PC-9 (cell line): ENCODE measurements around the gene PKD1L1. TPM values are rescaled to one million over a fixed set of nuclear protein-coding genes. Genes with fewer than 3 reads are reported as not detected.

Experiments used
- BruUV-seq: library from RNA; stranded (reverse); fragments of 400-500 nt; replicated peaks from 2 replicates; lab custom pipeline; 2021; lab: Mats Ljungman, UMichigan
- CTCF ChIA-PET: fragments of 300-600 bp; sonication (Branson Sonifier 250); formaldehyde crosslinking; loops from one replicate; lab custom pipeline; 2022; ENCODE audit warnings: antibody characterized with exemption; lab: Charles Lee
- POLR2A ChIA-PET: fragments of 300-600 bp; sonication (Branson Sonifier 250); formaldehyde crosslinking; loops from one replicate; lab custom pipeline; 2022; ENCODE audit warnings: antibody characterized with exemption; ENCODE audit not compliant: unreplicated experiment; lab: Charles Lee
- DNase-seq, 2 experiments: peaks; one replicate each; pipeline versions ENCODE4 v3.0.0 to v3.0.0-alpha.2; 2015 to 2022; ENCODE audit warnings: mixed read lengths in 1 of 2
- H2AFZ ChIP-seq: fragments of 200-600 bp; sonication (generic); 2 replicates; pipeline ENCODE4 v1.8.1; 2017; ENCODE audit warnings: antibody characterized with exemption
- H3F3A ChIP-seq: fragments of 200-600 bp; sonication (generic); 2 replicates; pipeline ENCODE4 v1.8.1; 2017; ENCODE audit warnings: antibody characterized with exemption, mild to moderate bottlenecking, low read depth; ENCODE audit not compliant: insufficient read depth
- H3K27ac ChIP-seq: fragments of 200-600 bp; sonication (generic); 2 replicates; pipeline ENCODE4 v1.6.1; 2016; ENCODE audit warnings: mixed run types
- H3K27me3 ChIP-seq: fragments of 200-600 bp; sonication (generic); 2 replicates; pipeline ENCODE4 v1.6.1; 2016; ENCODE audit warnings: low read depth, mixed run types; ENCODE audit not compliant: insufficient read depth
- H3K36me3 ChIP-seq: fragments of 200-600 bp; sonication (generic); 2 replicates; pipeline ENCODE4 v1.6.1; 2016; ENCODE audit warnings: low read depth, mixed run types
- H3K4me1 ChIP-seq: fragments of 200-600 bp; sonication (generic); replicated peaks from 2 replicates; pipeline ENCODE4 v1.6.1; 2016; ENCODE audit warnings: mixed run types; ENCODE audit not compliant: insufficient read depth
- H3K4me2 ChIP-seq: fragments of 200-600 bp; sonication (generic); 2 replicates; pipeline ENCODE4 v1.6.1; 2017; ENCODE audit warnings: mixed run types
- H3K4me3 ChIP-seq: fragments of 200-600 bp; sonication (generic); 2 replicates; pipeline ENCODE4 v1.6.1; 2016; ENCODE audit warnings: mixed run types
- H3K79me2 ChIP-seq: fragments of 200-600 bp; sonication (generic); 2 replicates; pipeline ENCODE4 v1.6.1; 2017; ENCODE audit warnings: low read depth, mixed run types
- H3K9me2 ChIP-seq: fragments of 200-600 bp; sonication (generic); 2 replicates; pipeline ENCODE4 v1.8.1; 2017; ENCODE audit warnings: mild to moderate bottlenecking; ENCODE audit not compliant: insufficient read depth
- H3K9me3 ChIP-seq: fragments of 200-600 bp; sonication (generic); 2 replicates; pipeline ENCODE4 v1.8.1; 2016; ENCODE audit warnings: low read depth; ENCODE audit not compliant: insufficient read depth
- H4K20me1 ChIP-seq: fragments of 200-600 bp; sonication (generic); 2 replicates; pipeline ENCODE4 v1.8.1; 2017; ENCODE audit not compliant: insufficient read depth
- CTCF ChIP-seq: fragments of 200-600 bp; sonication (generic); conservative IDR thresholded peaks from 2 replicates; pipeline ENCODE4 v1.6.1; 2017; ENCODE audit warnings: mixed run types, antibody characterized with exemption, mild to moderate bottlenecking, moderate library complexity
- EZH2 ChIP-seq: fragments of 200-600 bp; sonication (generic); IDR thresholded peaks from 2 replicates; pipeline ENCODE4 v1.8.0; 2017; ENCODE audit warnings: antibody characterized with exemption, low read depth
- intact Hi-C: fragments of 100-400 bp; cut with micrococcal nuclease; formaldehyde crosslinking; loops from one replicate; pipeline ENCODE4 v1.10.0; 2022; ENCODE audit not compliant: unreplicated experiment
- total RNA-seq: library from RNA; stranded (reverse); gene quantifications from 2 replicates; pipeline ENCODE4 v1.2.3, GENCODE V29; 2021

The PKD1L1 gene
- total RNA-seq, 1 experiment from 2014 or later = 0.07 TPM

DNA sequence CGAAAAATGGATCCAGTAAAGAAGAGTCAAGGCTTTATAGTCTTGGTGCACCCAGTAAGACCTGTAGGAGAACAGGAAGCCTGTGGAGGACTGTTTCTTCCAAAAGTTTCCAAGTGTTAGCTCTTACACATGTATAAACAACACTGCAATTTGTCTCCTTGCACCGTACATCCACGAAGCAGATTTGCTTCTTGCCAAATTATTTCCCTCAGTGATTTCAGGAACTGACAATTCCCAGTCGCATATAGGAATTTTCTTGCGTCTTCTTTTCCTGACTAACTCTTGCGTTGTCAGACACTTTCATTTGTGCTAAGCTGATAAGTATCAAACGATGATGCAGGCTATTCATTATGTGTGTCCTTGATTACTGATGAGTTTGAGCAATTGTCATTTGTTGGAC, 182.1 kb downstream of the PKD1L1 start:
- BruUV-seq = no TSS peak
- Histone ChIP-seq H3K9me3 (no peaks in the 10 kb centered on the region), H3K9me2 (no peaks in the 10 kb centered on the region; the same call in 1 of the 2 replicates), H3K4me1 (peaks cover 54% of the 10 kb centered on the region), H3K4me2 (0 out of 2 replicates have a peak overlapping the region, but pooled peaks have one; percentile 71), H4K20me1 (no peaks in the 10 kb centered on the region), H3K36me3 (no peaks in the 10 kb centered on the region), H3K4me3 (no peak overlapping the region), H3F3A (peaks cover 46% of the 10 kb centered on the region), H3K27me3 (no peaks in the 10 kb centered on the region), H3K79me2 (no peaks in the 10 kb centered on the region), H2AFZ (no peak overlapping the region), H3K27ac (no peak overlapping the region)
- POLR2A ChIA-PET = interaction anchor here (0.5 to 0.6 kb wide), 2 partner anchors 119 to 371 kb away, joined by 3 to 6 read pairs; no protein-coding TSS in a partner anchor
- no peak for TF ChIP-seq CTCF
- no peak for TF ChIP-seq EZH2
- no peak for DNase-seq
- CTCF ChIA-PET = interaction anchor here (0.6 kb wide), 1 partner anchor 332 kb away, joined by 3 read pairs; no protein-coding TSS in a partner anchor
- intact Hi-C loops = no loop called here

- ChIA-PET CTCF (interaction anchor here (0.6 kb wide), 1 partner anchor 331 kb away, joined by 3 read pairs; no protein-coding TSS in a partner anchor), POLR2A (interaction anchor here (0.5 kb wide), 1 partner anchor 370 kb away, joined by 6 read pairs; no protein-coding TSS in a partner anchor)
- Histone ChIP-seq H3K9me2 (no peaks in the 10 kb centered on the region; the same call in 1 of the 2 replicates), H3K79me2 (no peaks in the 10 kb centered on the region), H3K9me3 (no peaks in the 10 kb centered on the region), H3K4me2 (peak overlapping the region; percentile 71), H3K4me3 (no peak overlapping the region), H3K4me1 (peaks cover 59% of the 10 kb centered on the region), H3K27me3 (no peaks in the 10 kb centered on the region), H3K36me3 (no peaks in the 10 kb centered on the region), H3K27ac (peak overlapping the region; percentile 95; the same call in 1 of the 2 replicates), H2AFZ (no peak overlapping the region), H4K20me1 (no peaks in the 10 kb centered on the region), H3F3A (peaks cover 46% of the 10 kb centered on the region)
- DNase-seq = no peak
- BruUV-seq = no TSS peak
- TF ChIP-seq CTCF = no peak
- no peak for TF ChIP-seq EZH2
- intact Hi-C loops = no loop called here
These were observed 182.8 kb downstream of the PKD1L1 start for GRCh38 chr7:47765373-47765979.

DNA sequence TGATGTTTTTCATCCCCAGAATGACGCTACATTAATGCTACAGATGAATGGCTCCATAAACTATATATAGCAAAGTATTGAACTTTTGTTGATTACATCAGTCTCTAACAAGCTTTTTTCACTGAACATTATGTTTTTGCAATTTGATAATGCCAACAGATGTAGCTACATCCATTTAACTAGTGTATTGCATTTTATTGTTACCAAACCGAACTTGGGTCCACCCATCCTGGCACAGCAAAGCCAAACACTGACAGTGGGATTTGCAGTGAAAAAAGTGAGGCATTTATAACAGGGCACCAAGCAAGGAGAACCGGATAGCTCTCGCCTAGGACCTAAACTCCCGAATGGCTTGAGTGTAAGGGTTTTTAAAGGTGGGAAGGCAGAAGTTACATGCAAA, 183.5 kb downstream of the PKD1L1 start:
- Histone ChIP-seq H3K4me1 (peaks cover 59% of the 10 kb centered on the region), H3K9me3 (no peaks in the 10 kb centered on the region), H3K36me3 (no peaks in the 10 kb centered on the region), H3K4me3 (no peak overlapping the region), H2AFZ (no peak overlapping the region), H3F3A (peaks cover 46% of the 10 kb centered on the region), H3K4me2 (peak overlapping the region; percentile 71), H3K79me2 (no peaks in the 10 kb centered on the region), H4K20me1 (no peaks in the 10 kb centered on the region), H3K9me2 (no peaks in the 10 kb centered on the region; the same call in 1 of the 2 replicates), H3K27ac (peak overlapping the region; percentile 95), H3K27me3 (no peaks in the 10 kb centered on the region)
- ChIA-PET CTCF (interaction anchor here (2.0 kb wide), 1 partner anchor 20 kb away, joined by 7 read pairs; no protein-coding TSS in a partner anchor), POLR2A (no interaction called here)
- TF ChIP-seq EZH2 = no peak
- no peak for TF ChIP-seq CTCF
- no TSS peak for BruUV-seq
- no peak for DNase-seq
- intact Hi-C loops = no loop called here
